BJ (cell line): ENCODE data around the gene MASP2. TPM values are rescaled to one million over a fixed set of nuclear protein-coding genes. Genes with fewer than 3 reads are reported as not detected.
"Not testable (repeated sequence)": the region's sequence is repeated elsewhere in the genome, so short reads cannot be mapped to it uniquely, and the experiment has no call there.

ENCODE experiments used
- CTCF ChIA-PET: fragments of 350-600 bp; formaldehyde crosslinking; extraction: SDS; loops from one replicate; lab custom pipeline; 2021; ENCODE audit warnings: antibody characterized with exemption, inconsistent platforms; lab: Yijun Ruan, JAX
- POLR2A ChIA-PET: fragments of 300-600 bp; sonication (Branson Sonifier 250); formaldehyde crosslinking; extraction: SDS; loops from one replicate; lab custom pipeline; 2021; ENCODE audit warnings: antibody characterized with exemption; lab: Charles Lee
- DNase-seq: peaks from one replicate; pipeline ENCODE4 v3.0.0-alpha.2; 2011; ENCODE audit warnings: low read depth
- H3K27me3 ChIP-seq: 2 replicates; pipeline ENCODE4 v1.6.0; 2011; ENCODE audit warnings: low read length; ENCODE audit not compliant: control insufficient read depth, insufficient read depth
- H3K36me3 ChIP-seq: 2 replicates; pipeline ENCODE4 v1.5.1; 2011; ENCODE audit warnings: low read length; ENCODE audit not compliant: control insufficient read depth, insufficient read depth
- H3K4me3 ChIP-seq: 2 replicates; pipeline ENCODE4 v1.5.1; 2011; ENCODE audit warnings: low read depth, mild to moderate bottlenecking, control low read depth, low read length
- polyA minus RNA-seq: library from RNA; depleted of rRNA, polyadenylated mRNA; stranded (reverse); fragments of >200 nt; gene quantifications from 2 replicates; pipeline ENCODE4 v1.2.3, GENCODE V29; 2011; rRNA and poly(A)+ RNA removed
- polyA plus RNA-seq: library from polyadenylated mRNA; depleted of rRNA; stranded (reverse); fragments of >200 nt; gene quantifications from 2 replicates; pipeline ENCODE4 v1.2.3, GENCODE V29; 2011; rRNA removed
- TF ChIP-seq, protein P1 (sequence below): IDR thresholded peaks from 2 replicates; pipeline ENCODE4 v1.5.1; 2011; ENCODE audit warnings: low read depth, mild to moderate bottlenecking, control low read depth, inconsistent platforms, low read length, moderate library complexity; ENCODE audit not compliant: insufficient read depth

The MASP2 gene
- polyA plus RNA-seq (not detected in 2 replicates), polyA minus RNA-seq (not detected in 2 replicates)

- ChIA-PET CTCF (interaction anchor here (2.8 kb wide), 1 partner anchor 9 kb away, joined by 11 read pairs; no protein-coding TSS in a partner anchor), POLR2A (no interaction called here)
- Histone ChIP-seq H3K36me3 (no peaks in the 10 kb centered on the region), H3K4me3 (no peak within 1 kb of the TSS), H3K27me3 (no peaks in the 10 kb centered on the region)
- TF ChIP-seq, protein P1, sequence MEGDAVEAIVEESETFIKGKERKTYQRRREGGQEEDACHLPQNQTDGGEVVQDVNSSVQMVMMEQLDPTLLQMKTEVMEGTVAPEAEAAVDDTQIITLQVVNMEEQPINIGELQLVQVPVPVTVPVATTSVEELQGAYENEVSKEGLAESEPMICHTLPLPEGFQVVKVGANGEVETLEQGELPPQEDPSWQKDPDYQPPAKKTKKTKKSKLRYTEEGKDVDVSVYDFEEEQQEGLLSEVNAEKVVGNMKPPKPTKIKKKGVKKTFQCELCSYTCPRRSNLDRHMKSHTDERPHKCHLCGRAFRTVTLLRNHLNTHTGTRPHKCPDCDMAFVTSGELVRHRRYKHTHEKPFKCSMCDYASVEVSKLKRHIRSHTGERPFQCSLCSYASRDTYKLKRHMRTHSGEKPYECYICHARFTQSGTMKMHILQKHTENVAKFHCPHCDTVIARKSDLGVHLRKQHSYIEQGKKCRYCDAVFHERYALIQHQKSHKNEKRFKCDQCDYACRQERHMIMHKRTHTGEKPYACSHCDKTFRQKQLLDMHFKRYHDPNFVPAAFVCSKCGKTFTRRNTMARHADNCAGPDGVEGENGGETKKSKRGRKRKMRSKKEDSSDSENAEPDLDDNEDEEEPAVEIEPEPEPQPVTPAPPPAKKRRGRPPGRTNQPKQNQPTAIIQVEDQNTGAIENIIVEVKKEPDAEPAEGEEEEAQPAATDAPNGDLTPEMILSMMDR: no peak
- DNase-seq: no peak
Observed at GRCh38 chr1:11046625-11047365, at the start of gene MASP2. Gene MASP2, minus strand, starts transcription at chr1:11047239. Its CDS starts 32 bp downstream, at chr1:11047207.

DNA sequence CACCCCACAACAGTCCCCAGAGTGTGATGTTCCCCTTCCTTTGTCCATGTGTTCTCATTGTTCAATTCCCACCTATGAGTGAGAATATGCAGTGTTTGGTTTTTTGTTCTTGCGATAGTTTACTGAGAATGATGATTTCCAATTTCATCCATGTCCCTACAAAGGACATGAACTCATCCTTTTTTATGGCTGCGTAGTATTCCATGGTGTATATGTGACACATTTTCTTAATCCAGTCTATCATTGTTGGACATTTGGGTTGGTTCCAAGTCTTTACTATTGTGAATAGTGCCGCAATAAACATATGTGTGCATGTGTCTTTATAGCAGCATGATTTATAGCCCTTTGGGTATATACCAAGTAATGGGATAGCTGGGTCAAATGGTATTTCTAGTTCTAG lies 36.7 kb upstream of the MASP2 start:
- not testable (repeated sequence) for DNase-seq

DNA sequence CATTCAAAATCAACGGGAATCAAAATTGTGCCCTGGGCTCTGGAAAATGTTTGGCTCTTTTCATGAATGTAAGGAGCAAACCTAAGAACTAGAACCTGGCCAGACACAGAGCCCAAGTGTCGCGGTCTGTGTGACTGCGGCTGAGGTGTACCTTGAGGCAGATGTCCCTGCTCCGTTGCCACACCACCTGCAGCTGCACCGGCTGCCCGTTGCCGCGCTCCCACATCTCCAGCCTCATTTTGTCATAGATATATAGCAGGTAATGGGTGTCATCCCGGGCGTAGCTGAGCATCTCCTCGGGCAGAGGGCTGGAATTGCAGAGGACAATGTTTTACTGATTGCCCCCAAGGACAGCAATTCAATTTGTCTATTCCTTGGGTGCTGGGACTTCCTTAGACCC lies 33.9 kb upstream of the MASP2 start:
- ChIA-PET CTCF (no interaction called here), POLR2A (no interaction called here)
- no peak for DNase-seq
- Histone ChIP-seq H3K27me3 (no peaks in the 10 kb centered on the region), H3K36me3 (peaks cover 31% of the 10 kb centered on the region), H3K4me3 (no peak overlapping the region)
- TF ChIP-seq, protein P1: no peak

More for the DNA sequence above, 36.7 kb upstream of the MASP2 start:
- H3K36me3 ChIP-seq: peaks cover 25% of the 10 kb centered on the region
- CTCF ChIA-PET, H3K4me3 ChIP-seq, POLR2A ChIA-PET, H3K27me3 ChIP-seq: not testable (repeated sequence)

DNA sequence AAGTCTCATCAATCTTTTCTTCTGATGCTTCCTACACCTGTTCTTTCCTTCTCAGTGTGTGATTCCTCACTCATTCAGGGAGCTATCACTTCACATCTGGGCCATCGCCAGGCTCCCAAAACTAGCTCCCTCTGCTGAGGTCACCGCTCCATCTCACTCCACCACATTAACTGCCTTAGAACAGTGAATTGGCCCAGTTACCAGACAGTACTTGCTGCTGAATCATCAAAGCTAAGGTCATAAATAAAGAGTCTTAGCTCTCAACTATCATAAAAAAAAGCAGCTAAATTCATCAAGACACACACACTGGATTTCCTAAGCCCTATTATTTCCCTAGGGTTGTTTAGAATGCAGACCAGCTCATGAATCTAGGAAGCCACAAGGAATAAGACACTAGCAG lies 31.6 kb upstream of the MASP2 start:
- Histone ChIP-seq H3K4me3 (no peak overlapping the region), H3K27me3 (no peaks in the 10 kb centered on the region), H3K36me3 (peaks cover 42% of the 10 kb centered on the region)
- TF ChIP-seq, protein P1: no peak
- DNase-seq: peak; percentile 58
- ChIA-PET POLR2A (no interaction called here), CTCF (interaction anchor here (0.6 to 1.0 kb wide), 3 partner anchors 47 to 566 kb away, joined by 3 read pairs; no protein-coding TSS in a partner anchor)

GRCh38 chr1:11073398-11073797 lies 26.4 kb upstream of the MASP2 start:
- H3K4me3 ChIP-seq, POLR2A ChIA-PET, H3K27me3 ChIP-seq, DNase-seq: not testable (repeated sequence)
- CTCF ChIA-PET: interaction anchor here (0.6 to 1.2 kb wide), 2 partner anchors 36 to 1250 kb away, joined by 3 read pairs; no protein-coding TSS in a partner anchor
- peaks cover 47% of the 10 kb centered on the region for H3K36me3 ChIP-seq

DNA sequence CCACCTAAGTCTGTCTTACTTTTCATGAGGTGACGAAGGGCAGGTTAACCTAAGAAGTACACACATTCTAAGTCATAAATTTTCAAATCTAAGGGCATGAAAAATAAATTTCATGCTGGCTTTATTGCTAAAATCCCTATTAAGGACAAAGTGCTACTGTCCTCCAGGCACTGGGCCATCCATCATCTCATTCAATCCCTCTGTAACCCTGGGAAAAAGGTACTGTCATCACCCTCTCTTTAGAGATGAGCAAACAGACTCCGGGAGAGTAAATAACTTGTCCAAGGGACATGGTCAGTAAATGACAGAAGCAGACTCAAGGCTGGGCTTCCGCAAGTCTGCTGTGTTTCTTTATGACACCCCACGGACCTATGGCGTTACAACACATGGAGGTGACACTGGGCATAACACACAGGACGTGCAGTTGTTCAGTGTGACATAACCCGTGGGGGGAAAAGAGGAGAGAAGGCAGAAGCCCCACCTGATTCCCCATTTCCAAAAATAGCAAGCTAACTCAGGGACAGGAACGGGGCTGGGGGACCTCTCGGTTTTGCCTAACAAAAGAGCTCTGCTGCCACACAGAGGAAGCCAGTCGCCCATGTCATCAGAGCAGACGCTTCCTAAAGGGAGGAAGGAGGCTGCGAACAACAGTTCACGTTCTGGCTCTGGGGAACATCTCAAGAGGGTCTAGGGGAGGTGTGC lies 25.3 kb upstream of the MASP2 start:
- DNase-seq: no peak
- H3K36me3 ChIP-seq: peaks cover 51% of the 10 kb centered on the region
- TF ChIP-seq, protein P1: no peak
- H3K27me3 ChIP-seq: no peaks in the 10 kb centered on the region
- POLR2A ChIA-PET: no interaction called here
- CTCF ChIA-PET: interaction anchor here (1.2 kb wide), 1 partner anchor 35 kb away, joined by 3 read pairs; no protein-coding TSS in a partner anchor
- no peak overlapping the region for H3K4me3 ChIP-seq
